Endodermal cell (in vitro differentiated cells): ENCODE results near the gene SCD5. TPM values are rescaled to one million over a fixed set of nuclear protein-coding genes. Genes with fewer than 3 reads are reported as not detected.

Experiments used
- DNase-seq: peaks from one replicate; pipeline ENCODE4 v3.0.0-alpha.2; 2017
- H3K27ac ChIP-seq: 2 replicates; pipeline ENCODE4 v1.5.1; 2013; ENCODE audit warnings: mild to moderate bottlenecking, low read depth, low read length, moderate library complexity
- H3K27me3 ChIP-seq: 2 replicates; pipeline ENCODE4 v1.6.1; 2013; ENCODE audit warnings: mild to moderate bottlenecking, low read length, moderate library complexity; ENCODE audit not compliant: insufficient read depth, control insufficient read depth, poor library complexity, severe bottlenecking
- H3K36me3 ChIP-seq: 2 replicates; pipeline ENCODE4 v1.7.0; 2013; ENCODE audit warnings: mild to moderate bottlenecking, low read length, moderate library complexity; ENCODE audit not compliant: control insufficient read depth, insufficient read depth
- H3K4me1 ChIP-seq: one replicate; pipeline ENCODE4 v1.7.0; 2013; ENCODE audit warnings: low read length; ENCODE audit not compliant: control insufficient read depth, insufficient read depth
- H3K4me3 ChIP-seq: 2 replicates; pipeline ENCODE4 v1.5.1; 2013; ENCODE audit warnings: mild to moderate bottlenecking, low read length, moderate library complexity
- H3K9ac ChIP-seq: 2 replicates; pipeline ENCODE4 v1.6.1; 2013; ENCODE audit warnings: mild to moderate bottlenecking, low read length, moderate library complexity; ENCODE audit not compliant: poor library complexity, severe bottlenecking; ENCODE audit errors: extremely low read depth
- H3K9me3 ChIP-seq: 2 replicates; pipeline ENCODE4 v1.6.1; 2013; ENCODE audit warnings: mild to moderate bottlenecking, low read length, moderate library complexity; ENCODE audit not compliant: control insufficient read depth
- H3K27ac Mint-ChIP-seq: 2 replicates; pipeline ENCODE4 v1.8.0; 2020; ENCODE audit warnings: mixed read lengths
- H3K27me3 Mint-ChIP-seq: 2 replicates; pipeline ENCODE4 v1.8.0; 2021; ENCODE audit warnings: mild to moderate bottlenecking, mixed read lengths; ENCODE audit not compliant: insufficient read depth
- H3K36me3 Mint-ChIP-seq: 2 replicates; pipeline ENCODE4 v1.8.0; 2020; ENCODE audit warnings: low read depth, mixed read lengths
- H3K4me1 Mint-ChIP-seq: 2 replicates; pipeline ENCODE4 v1.8.0; 2020; ENCODE audit warnings: mixed read lengths
- H3K4me3 Mint-ChIP-seq: 2 replicates; pipeline ENCODE4 v1.8.0; 2020; ENCODE audit warnings: mild to moderate bottlenecking, moderate library complexity, mixed read lengths
- H3K9me3 Mint-ChIP-seq: 2 replicates; pipeline ENCODE4 v1.8.0; 2020; ENCODE audit warnings: mild to moderate bottlenecking, mixed read lengths
- CTCF ChIP-seq: fragments of 200-600 bp; sonication (generic); conservative IDR thresholded peaks from 2 replicates; pipeline ENCODE4 v1.5.0; 2021; ENCODE audit warnings: antibody characterized with exemption, mild to moderate bottlenecking
- WGBS, 2 experiments: methylation state at CpG; one replicate each; pipeline versions ENCODE4 v1.1.5 to v1.1.7; 2013; ENCODE audit warnings: missing lambda C conversion rate in 2 of 2, mixed read lengths in 1 of 2; ENCODE audit not compliant: insufficient coverage in 1 of 2, insufficient read length in 1 of 2; 5-methylcytosine and 5-hydroxymethylcytosine counted together
- total RNA-seq, 2 donors: library from RNA; stranded (reverse); fragmentation: NEBNext Ultra II Directional in 1 of 2; extraction: Animal tissue kit (Norgen Biotek cat#: 25700) in 1 of 2; gene quantifications; 2 replicates in 1 of 2; 3 replicates in 1 of 2; pipeline ENCODE4 v1.2.1, GENCODE V29; 2021

SCD5 gene
- total RNA-seq, 2 donors from 2014 or later, result 3.2 to 5.2 TPM

- no peak overlapping the region for H3K27ac ChIP-seq
- Mint-ChIP-seq H3K36me3 (no peaks in the 10 kb centered on the region), H3K9me3 (no peaks in the 10 kb centered on the region), H3K27me3 (peaks cover 41% of the 10 kb centered on the region), H3K27ac (no peak overlapping the region), H3K4me1 (peaks cover 21% of the 10 kb centered on the region), H3K4me3 (no peak overlapping the region)
- H3K27me3 ChIP-seq, result no peaks in the 10 kb centered on the region
- H3K9ac ChIP-seq, result no peak overlapping the region
- peak; percentile 24 for DNase-seq
- no peaks in the 10 kb centered on the region for H3K9me3 ChIP-seq
- H3K4me1 ChIP-seq, result peaks cover 9% of the 10 kb centered on the region
- 92 to 94% methylated on average over 4 to 5 of the region's 5 CpGs for WGBS, 2 experiments
- TF ChIP-seq CTCF, result no peak
- no peak overlapping the region for H3K4me3 ChIP-seq
- peaks cover 3% of the 10 kb centered on the region for H3K36me3 ChIP-seq
Observed at GRCh38 chr4:82776925-82777542, 21.6 kb downstream of the SCD5 start.

GRCh38 chr4:82775243-82775642 lies 23.4 kb downstream of the SCD5 start:
- Mint-ChIP-seq H3K4me3 (no peak overlapping the region), H3K27ac (no peak overlapping the region), H3K36me3 (no peaks in the 10 kb centered on the region), H3K27me3 (peaks cover 48% of the 10 kb centered on the region), H3K4me1 (peaks cover 12% of the 10 kb centered on the region), H3K9me3 (no peaks in the 10 kb centered on the region)
- Histone ChIP-seq H3K9ac (no peak overlapping the region), H3K27ac (no peak overlapping the region), H3K36me3 (peaks cover 3% of the 10 kb centered on the region), H3K4me1 (peaks cover 9% of the 10 kb centered on the region), H3K27me3 (peaks cover 7% of the 10 kb centered on the region), H3K9me3 (no peaks in the 10 kb centered on the region), H3K4me3 (no peak overlapping the region)
- no peak for DNase-seq
- 96 to 97% methylated on average over 4 to 5 of the region's 5 CpGs for WGBS, 2 experiments
- no peak for TF ChIP-seq CTCF

GRCh38 chr4:82774711-82775171 lies 23.9 kb downstream of the SCD5 start:
- Histone ChIP-seq H3K9me3 (no peaks in the 10 kb centered on the region), H3K27me3 (peaks cover 7% of the 10 kb centered on the region), H3K36me3 (peaks cover 3% of the 10 kb centered on the region), H3K9ac (no peak overlapping the region), H3K4me3 (no peak overlapping the region), H3K27ac (no peak overlapping the region), H3K4me1 (peaks cover 9% of the 10 kb centered on the region)
- Mint-ChIP-seq H3K27ac (no peak overlapping the region), H3K9me3 (no peaks in the 10 kb centered on the region), H3K27me3 (peaks cover 49% of the 10 kb centered on the region), H3K4me3 (no peak overlapping the region), H3K36me3 (no peaks in the 10 kb centered on the region), H3K4me1 (peaks cover 10% of the 10 kb centered on the region)
- 36 to 55% methylated on average over 2 to 3 of the region's 3 CpGs for WGBS, 2 experiments
- peak; percentile 90 for DNase-seq
- TF ChIP-seq CTCF, result no peak
